HG03025 (cell line): ENCODE measurements around the gene SF3A1.

ENCODE experiments used
- ATAC-seq: cut with Tn5 transposase; IDR thresholded peaks from one replicate; pipeline ENCODE4 v1.9.1; 2021; ENCODE audit warnings: mild to moderate bottlenecking, moderate library complexity; ENCODE audit not compliant: unreplicated experiment, low FRiP score

Gene SF3A1

GRCh38 chr22:30386960-30387827 lies 30.5 kb upstream of the SF3A1 start, which contains the start of gene RNF215:
Gene RNF215 (minus strand): TSS chr22:30387411. CDS start chr22:30387313, 98 bp downstream.
- ATAC-seq = peak; percentile 61

- ATAC-seq = no peak
These were observed 29.9 kb upstream of the SF3A1 start for GRCh38 chr22:30386608-30386959.

DNA sequence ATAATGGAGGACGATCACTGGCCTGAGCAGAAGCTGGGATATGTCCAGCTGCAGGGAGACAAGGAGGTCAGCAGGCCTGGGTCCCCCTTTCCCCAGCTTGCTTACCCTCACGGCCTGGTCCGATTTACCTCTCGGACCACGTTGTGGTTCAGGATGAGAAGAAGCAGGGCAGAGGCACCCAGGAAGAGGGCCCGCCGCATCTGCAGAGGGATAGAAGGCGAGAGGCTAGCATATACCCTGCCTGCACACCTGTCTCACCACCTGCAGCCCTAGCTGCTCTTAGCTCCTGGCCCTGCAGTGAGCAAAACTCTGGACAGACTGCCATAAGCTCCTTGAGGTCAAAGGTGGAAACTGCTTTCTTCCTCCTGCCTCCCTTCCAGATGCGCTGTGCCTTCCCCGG lies 29.2 kb upstream of the SF3A1 start:
- ATAC-seq = no peak

DNA sequence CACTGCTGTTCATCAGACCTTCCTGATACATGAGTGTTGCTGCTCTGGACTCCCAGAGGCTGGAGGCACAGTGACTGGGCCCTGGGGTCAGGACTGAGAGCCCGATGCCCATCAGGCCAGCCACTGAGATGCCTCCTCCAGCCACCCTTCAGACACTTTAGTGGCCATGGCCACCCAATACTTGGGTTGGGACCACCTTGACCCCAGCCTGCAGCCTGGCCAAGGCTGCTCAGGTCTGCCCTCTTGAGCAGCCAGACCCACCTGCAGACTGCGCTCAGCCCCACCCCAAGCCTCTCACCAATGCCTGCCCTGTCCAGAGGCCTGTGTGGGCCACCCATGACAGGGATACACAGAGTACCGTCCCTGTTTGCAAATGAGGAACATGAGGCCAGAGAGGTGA lies 26.4 kb upstream of the SF3A1 start:
- no peak for ATAC-seq

- ATAC-seq = no peak
These were observed 25.6 kb upstream of the SF3A1 start for GRCh38 chr22:30382340-30382739.

GRCh38 chr22:30381264-30381663 lies 24.6 kb upstream of the SF3A1 start:
- ATAC-seq = no peak

DNA sequence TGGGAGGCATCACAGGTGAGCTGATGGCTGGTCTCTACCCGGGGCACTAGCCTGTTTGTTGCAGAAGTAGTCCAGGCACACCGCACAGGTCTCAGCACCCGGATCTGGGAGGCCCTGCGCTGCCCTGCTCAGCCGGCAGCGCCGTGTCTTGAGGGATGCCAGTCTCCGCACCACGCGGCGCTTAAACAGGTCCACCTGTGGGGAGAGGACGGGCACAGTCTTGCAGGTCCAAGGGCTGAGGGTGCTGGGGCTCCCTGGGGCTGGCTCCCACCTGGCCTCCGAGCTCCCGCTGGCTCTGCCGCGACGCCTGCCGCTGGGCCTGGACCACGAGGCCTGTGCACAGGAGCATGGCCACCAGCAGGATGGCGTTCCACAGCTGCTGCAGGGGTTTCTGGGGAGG lies 23.3 kb upstream of the SF3A1 start:
- no peak for ATAC-seq

DNA sequence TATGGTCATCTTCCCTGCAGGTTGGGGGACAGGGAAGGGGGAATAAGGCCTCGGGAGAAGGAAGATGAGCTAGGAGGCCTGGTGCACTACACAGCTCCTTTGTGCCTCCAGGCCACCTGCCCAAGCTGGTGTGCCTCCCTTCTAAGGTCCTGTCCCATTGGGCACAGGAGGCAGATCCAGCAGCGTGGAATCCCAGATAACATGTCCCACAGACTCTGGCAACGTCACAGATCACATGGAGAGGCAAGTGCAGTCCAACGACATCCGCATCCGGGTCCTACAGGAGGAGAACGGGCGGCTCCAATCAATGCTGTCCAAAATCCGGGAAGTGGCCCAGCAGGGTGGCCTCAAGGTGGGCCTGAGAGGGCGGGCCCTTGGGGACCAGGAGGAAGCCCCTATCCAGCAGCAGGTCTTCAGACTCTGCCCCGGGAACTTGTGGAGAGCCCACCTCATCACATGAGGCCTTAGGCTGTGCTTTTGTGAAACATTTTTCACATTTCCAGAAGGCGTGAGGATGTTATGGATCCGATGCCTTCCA lies 18.7 kb upstream of the SF3A1 start:
- ATAC-seq = no peak

DNA sequence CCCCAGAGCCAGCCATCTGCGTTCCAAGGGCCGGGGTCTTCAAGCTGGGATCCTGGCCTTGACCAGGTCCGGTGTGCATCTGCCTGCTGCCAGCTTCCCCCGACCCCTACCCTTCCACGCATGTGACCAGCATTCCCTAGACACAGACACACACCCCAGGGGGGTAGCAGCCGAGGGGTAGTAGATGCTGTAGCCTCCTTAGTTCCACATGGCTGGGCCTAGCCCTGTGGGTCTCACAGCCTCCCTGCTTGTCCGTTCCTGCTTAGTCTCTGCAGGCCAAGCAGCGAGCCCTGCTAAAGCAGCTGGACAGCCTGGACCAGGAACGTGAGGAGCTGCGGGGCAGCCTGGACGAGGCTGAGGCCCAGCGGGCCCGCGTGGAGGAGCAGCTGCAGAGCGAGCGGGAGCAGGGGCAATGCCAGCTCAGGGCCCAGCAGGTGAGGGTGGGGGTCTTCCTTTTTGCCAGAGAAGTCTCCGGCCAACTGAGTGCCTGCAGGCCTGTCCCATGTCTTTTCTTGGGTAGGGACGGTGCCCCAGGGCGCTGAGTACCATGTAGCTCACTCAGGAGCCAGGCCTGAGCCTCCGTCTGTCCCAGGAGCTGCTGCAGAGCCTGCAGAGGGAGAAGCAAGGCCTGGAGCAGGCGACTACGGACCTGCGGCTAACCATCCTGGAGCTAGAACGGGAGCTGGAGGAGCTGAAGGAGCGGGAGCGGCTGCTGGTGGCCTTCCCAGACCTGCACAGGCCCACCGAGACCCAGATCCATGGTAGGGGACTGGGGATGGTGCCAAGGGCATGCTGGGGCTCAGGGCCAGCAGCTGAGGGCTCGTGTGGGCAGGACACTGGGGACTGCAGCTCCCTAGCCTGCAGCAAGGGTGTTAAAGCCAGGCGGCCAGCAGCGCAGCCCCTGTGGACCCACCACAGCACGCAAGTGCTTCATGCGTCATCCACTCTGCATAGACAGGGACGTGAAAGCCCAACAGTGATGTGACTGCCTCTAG lies 16.9 kb upstream of the SF3A1 start:
- no peak for ATAC-seq

DNA sequence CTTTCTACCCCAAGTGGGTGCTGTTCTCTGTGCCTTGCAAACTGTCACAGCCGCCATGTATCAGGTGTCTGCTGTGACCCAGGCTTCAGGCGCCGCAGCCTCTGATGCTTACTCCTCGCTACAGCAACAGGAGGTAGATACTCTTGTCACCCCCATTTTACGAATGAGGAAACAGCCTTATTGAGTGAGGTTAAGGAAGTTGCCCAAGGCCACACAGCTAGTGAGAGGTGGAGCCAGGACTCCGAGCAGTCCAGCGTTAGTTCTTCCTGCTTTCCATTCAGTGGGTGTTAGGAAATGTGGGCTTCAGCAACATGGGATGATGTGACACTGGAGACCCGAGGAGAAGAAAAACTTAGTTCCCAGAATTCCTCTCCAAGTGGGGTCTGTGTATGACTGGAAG lies 16.2 kb upstream of the SF3A1 start:
- ATAC-seq = no peak

GRCh38 chr22:30371981-30372380 lies 15.3 kb upstream of the SF3A1 start:
- no peak for ATAC-seq

GRCh38 chr22:30371321-30371720 lies 14.6 kb upstream of the SF3A1 start:
- ATAC-seq = no peak

DNA sequence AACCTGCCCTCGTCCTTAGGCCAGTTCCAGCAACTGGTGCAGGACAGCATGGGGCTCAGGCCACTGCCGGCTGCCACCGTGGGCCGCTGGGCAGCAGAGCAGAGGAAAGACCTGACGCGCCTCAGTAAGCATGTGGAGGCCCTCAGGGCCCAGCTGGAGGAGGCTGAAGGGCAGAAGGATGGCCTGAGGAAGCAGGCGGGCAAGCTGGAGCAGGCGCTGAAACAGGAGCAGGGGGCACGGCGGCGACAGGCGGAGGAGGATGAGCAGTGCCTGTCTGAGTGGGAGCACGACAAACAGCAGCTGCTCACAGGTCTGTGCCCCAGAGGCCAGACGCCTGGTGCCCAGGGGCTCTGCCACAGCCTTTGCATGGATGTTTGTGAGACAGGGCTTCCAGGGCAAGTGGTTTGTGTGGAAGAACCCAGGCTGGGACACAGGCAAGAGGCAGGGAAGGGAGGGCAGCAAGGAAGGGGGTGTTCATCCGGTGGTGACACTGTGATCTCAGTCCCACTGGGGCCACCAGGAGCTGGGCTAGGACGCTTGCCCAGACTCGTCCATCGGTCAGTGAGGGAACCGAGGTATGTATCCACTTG lies 14.0 kb upstream of the SF3A1 start:
- ATAC-seq = no peak

DNA sequence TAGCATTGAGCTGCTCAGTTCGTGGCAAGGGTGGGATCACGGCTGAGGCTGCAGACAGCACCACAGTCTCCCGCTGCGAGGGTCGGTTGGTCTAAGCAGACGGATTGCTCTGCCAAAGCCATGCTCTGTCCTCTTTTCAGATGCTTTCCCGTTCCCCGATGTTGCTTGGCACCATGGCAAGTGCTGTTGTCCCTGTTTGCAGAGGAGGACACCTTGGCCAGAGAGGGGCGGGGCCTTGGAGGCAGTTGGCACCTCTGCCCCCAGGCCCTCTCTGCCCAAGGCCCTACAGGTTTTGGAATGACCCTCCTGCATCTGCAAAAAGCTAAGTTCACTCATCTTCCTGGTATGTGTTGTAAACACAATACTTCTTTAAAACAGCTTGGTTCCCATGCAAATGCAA lies 11.7 kb upstream of the SF3A1 start:
- no peak for ATAC-seq

DNA sequence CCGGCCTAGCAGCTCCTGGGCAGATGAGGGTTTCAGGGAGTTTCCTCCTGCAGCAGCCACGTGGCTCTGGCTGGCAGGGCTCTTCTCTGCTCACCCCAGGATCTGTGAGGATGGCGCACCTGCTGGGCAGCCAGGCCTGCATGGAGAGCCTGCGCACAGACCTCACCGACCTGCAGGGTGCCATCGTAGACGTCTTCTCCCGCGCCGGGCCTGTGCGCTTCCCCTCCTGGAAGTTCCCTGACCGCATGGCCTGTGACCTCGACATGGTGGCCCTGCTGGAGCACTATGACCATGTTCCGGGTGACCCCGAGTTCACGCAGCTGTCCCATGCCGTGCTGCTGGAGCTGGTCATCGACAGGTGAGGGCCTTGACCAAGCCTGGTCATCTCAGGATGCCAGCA lies 9.2 kb upstream of the SF3A1 start:
- no peak for ATAC-seq

DNA sequence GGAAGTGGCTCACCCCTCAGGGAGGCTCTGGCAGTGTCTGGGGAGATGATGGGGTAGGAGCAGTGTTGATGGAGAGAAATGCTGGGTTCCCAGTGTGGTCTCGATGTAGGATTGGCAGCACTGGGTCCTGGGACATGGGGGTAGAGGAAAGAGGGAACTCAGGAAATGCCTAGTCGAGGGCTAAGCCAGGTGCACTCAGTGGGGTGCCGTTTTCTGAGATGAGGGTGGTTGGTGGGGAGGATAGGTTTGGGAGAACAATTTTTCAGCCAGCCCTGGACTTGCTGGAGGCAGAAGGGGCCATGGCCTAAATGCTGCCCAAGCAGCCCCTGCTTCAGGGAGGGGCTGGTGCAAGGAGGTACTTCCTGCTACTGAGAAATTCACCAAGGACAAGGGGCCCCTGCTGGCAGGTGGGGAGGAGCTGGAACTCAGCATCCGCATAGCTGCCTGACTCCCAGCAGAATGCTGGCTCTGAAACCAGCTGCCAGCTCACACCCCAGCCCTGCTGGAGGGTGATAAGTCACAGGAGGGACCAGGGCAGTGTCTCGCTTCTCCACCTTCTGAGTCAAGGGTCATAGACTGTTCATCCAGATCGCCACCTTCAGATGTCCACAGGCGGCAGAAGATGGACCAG lies 6.1 kb upstream of the SF3A1 start:
- ATAC-seq = no peak

DNA sequence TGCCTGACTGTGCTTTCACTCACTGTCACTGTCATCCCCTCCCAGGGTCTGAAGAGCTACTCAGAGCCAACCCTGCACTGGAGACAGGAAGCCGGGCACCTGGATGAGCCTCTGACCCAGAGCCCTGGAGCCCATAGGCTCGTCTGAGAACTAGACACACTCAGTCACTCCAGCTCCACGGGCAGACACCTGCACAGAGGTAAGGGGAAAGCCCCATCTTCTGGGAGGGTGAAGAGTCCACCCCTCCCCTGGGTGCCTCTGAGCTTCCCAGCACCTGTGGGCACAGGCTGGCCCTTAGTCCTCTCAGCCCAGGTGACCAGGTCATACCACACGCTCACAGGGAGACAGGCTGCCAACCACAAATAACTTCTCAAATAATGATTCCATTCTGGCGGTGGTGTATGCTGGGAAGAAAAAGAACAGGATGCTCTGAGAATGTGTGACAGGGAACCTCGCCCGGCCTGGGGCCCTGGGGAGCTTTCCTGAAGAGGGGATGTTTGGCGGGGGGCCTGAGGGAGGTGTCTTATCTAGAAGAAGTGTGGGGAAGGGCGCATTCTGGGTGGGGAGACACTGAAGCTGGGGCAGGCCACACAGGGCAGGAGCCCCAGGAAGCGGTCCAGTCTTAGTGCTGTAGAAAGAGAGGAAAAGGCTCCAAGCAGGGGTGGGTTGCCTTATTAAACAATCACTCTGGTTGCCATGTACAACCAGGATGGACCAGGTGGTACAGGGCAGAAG lies 5.4 kb upstream of the SF3A1 start:
- ATAC-seq = no peak

DNA sequence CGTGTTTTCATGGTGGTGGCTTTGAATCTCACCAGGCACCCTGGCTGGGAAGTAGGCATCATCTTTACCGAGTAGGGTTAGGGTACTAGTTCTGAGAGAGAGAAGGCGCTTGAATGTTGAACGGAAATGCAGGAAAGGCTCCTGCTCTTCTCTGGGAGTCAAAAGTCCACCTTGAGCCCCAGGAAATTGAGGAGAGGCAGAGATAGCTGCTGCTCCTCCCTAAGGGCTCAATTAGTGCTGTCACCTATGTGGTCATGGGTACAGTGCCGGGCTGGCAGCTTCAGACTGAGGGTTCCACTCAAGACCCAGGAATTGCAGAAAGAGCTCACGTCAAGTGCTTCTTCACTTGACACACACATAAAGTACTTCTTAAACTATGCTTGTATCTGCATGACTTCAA lies 1.8 kb upstream of the SF3A1 start:
- ATAC-seq = no peak

- no peak for ATAC-seq
These were observed 1.0 kb upstream of the SF3A1 start for GRCh38 chr22:30357650-30358215.
